Left colon (tissue), 2 donors: Measurements from ENCODE around the gene ZCCHC3. TPM values are rescaled to one million over a fixed set of nuclear protein-coding genes. Genes with fewer than 3 reads are reported as not detected.
"Not testable (repeated sequence)": the region's sequence is repeated elsewhere in the genome, so short reads cannot be mapped to it uniquely, and the experiment has no call there.

Experiments
- ATAC-seq: fragments of 200-7000 bp; cut with Tn5 transposase; one replicate; pipeline ENCODE4 v1.9.1; 2020; ENCODE audit warnings: mild to moderate bottlenecking, moderate library complexity
- DNase-seq, 2 donors: peaks; one replicate each; pipeline ENCODE4 v3.0.0-alpha.2; 2020
- intact Hi-C, 2 donors: fragments of 100-400 bp; cut with DNase I in 1 of 2; cut with micrococcal nuclease in 1 of 2; formaldehyde crosslinking; loops; one replicate each; pipeline versions ENCODE4 v1.11.2 to v1.14.0; 2022; cut with DNase I, micrococcal nuclease
- long read RNA-seq: library from polyadenylated mRNA; unstranded; transcript quantifications from one replicate; pipeline ENCODE4 v2.0.0, GENCODE V29; 2021
- total RNA-seq, 2 donors: library from RNA; stranded (reverse); fragmentation: NEBNext Ultra II Directional; extraction: Animal tissue kit (Norgen Biotek cat#: 25700); gene quantifications; one replicate each; pipeline ENCODE4 v1.2.1, GENCODE V29; 2021
- donor health status: DM: no; HTN: no; CAD: no.
- donor health status: DM: yes; HTN: yes; CAD: no.

The ZCCHC3 gene, protein sequence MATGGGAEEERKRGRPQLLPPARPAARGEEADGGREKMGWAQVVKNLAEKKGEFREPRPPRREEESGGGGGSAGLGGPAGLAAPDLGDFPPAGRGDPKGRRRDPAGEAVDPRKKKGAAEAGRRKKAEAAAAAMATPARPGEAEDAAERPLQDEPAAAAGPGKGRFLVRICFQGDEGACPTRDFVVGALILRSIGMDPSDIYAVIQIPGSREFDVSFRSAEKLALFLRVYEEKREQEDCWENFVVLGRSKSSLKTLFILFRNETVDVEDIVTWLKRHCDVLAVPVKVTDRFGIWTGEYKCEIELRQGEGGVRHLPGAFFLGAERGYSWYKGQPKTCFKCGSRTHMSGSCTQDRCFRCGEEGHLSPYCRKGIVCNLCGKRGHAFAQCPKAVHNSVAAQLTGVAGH
- total RNA-seq: 10 to 100 TPM; 10.2 to 13.0 TPM
- long read RNA-seq, transcript ZCCHC3-201 (1 exons, 3,354 nt): major isoform, 12 of 12 reads
- long read RNA-seq, partial matches to known transcripts: 0 of 12 reads
- long read RNA-seq, other reads (novel, unspliced or antisense): 0 of 12 reads

DNA sequence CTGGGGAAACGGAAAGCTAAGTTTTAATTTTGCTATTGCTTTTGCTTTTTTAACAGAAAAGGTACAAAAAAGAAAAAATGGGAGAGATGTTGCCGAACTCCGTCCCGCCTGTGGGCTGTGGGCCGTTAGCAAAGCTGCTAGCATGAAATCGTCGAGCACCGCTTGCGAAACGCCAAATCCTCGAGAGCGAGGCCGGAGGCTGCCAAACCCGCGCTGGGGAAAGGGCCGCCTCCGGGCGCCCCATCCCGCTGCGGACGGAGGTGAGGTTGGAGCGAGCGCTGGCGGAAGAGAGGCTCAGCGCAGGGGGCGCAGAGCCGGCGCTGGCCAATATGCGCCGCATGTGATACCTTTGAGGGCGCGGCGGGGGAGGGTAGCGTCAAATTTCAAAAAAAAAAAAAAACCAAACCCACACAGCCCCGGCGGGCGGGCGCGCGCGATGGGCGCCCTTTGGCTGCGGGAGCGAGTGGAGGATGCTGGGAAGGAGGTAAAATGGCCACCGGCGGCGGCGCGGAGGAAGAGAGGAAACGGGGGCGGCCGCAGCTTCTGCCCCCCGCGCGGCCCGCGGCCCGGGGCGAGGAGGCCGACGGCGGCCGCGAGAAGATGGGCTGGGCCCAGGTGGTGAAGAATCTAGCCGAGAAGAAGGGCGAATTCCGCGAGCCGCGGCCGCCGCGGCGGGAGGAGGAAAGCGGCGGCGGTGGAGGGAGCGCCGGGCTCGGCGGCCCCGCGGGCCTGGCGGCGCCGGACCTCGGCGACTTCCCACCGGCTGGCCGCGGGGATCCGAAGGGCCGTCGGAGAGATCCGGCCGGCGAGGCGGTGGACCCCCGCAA lies at the start of gene ZCCHC3:
Gene ZCCHC3, plus strand, starts transcription at position 473 of the 827 bp plus-strand sequence. Its CDS starts 17 bp downstream, at position 490.
- DNase-seq: peak; percentile 83 to 87
- intact Hi-C loops: no loop called here
- peak; percentile 73 for ATAC-seq

DNA sequence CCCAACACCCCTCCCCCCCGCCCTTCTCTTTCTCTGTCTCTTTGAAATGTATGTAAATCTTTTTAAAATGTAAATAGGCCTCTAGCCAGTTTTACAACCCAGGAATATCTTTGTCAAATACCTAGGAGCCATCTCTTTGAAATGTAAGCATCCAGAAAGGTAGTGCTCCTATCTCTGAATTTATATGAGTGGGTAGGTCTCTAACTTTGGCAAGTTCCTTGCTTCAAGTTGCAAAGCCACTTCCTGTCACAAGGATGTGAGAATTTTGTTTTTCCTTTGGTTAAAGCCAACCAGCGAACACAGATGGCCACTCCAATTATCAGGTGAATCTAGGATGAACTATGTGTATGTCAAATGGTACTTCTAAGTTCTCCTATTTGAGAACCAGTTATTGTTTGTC lies 46.0 kb upstream of the ZCCHC3 start:
- ATAC-seq: no peak
- DNase-seq: no peak
- intact Hi-C loops: no loop called here

DNA sequence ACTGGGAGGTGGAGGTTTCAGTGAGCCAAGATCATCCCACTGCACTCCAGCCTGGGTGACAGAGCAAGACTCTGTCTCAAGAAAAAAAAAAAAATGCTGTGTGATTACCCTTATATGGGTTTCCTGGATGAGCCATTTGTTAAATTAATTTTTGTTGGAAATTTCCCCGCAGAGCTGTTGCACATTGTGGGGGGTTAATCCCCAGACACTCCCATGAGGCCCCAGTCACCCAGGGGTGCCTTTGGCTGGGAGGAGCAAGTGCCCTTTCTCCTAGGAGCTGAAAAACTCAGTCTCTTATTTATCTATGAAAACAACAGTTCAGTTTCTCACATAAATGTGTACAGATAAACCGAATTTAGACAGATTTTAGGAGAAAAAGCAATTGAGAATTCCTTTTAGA lies 44.6 kb upstream of the ZCCHC3 start:
- intact Hi-C loops: no loop called here
- DNase-seq: no peak
- ATAC-seq: no peak

DNA sequence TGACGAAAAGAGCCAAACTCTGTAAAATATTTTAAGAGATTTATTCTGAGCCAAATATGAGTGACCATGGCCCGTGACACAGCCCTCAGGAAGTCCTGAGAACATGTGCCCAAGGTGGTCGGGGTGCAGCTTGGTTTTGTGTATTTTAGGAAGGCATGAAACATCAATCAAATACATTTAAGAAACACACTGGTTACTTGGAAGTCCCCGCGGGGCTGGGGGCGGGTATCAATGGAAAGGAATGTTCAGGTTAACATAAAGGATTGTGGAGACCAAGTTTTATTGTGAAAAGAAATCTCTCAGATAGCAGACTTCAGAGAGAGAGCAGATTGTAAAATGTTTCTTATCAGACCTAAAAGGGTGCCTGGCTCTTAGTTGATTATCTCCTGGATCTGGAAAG lies 43.9 kb upstream of the ZCCHC3 start:
- intact Hi-C loops, ATAC-seq, DNase-seq: not testable (repeated sequence)

DNA sequence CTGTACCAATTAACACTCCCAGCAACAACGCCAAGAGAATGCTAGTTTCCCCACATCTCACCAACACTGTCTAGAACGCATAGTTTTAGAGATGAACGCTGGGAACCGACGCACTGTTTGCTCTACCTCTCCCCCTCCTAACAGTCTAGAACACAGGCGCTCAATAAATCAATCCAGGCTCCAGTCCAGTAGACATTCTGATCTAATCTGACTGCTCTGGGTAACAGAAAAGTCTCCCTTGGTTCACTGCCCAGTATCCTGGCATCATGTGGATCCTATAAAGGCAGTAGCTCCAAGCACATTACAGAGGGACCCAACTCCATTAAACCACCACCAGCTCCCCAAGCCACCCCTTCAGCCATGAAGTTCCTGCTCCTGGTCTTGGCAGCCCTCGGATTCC lies 40.0 kb upstream of the ZCCHC3 start, which contains the start of gene DEFB132:
Gene DEFB132, plus strand, starts transcription at position 306 of the 400 bp plus-strand sequence. Its CDS starts 55 bp downstream, at position 361.
- no peak for DNase-seq
- intact Hi-C loops: no loop called here
- ATAC-seq: no peak

DNA sequence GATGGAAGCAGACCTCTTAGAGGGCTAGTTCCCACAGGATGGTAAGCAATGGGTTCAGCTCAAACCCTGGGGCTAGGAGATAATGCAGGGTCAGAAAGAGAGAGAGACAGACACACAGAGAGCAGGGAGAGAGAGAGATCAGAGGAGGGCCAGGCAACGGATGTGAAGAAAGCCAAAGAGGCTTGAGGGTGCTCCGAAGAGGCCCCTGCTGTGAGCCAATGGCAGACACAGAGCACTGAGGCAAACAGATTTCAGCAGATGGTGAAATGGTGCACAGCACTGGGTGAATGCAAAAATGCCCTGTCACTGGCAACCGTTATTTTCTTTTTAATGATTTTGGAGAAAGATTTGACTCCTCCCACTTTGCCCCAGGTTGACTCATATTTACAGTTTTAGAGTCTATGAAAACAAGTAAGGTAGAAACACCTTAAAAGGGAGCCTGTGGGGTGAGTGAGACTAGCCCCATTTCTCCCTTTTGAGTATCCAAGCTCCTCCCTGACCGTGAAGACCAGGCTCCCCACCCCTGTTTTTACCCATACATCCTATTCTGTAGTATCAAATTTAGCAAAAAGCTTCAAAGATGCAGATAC lies 39.0 kb upstream of the ZCCHC3 start:
- DNase-seq: no peak
- intact Hi-C loops: no loop called here

DNA sequence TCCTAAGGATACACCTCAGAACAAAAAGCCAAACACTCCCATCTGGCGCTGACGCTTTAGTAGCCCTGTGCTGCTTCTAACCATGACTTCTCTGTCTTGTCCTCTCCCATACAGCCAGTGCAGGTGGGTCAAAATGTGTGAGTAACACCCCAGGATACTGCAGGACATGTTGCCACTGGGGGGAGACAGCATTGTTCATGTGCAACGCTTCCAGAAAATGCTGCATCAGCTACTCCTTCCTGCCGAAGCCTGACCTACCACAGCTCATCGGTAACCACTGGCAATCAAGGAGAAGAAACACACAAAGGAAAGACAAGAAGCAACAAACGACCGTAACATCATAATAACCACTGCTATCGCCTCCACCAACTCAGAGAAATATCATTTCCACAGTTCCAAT lies 38.4 kb upstream of the ZCCHC3 start:
- ATAC-seq (no peak), DNase-seq (no peak)
- intact Hi-C loops: no loop called here

More for the DNA sequence above, 39.0 kb upstream of the ZCCHC3 start:
- no peak for ATAC-seq

DNA sequence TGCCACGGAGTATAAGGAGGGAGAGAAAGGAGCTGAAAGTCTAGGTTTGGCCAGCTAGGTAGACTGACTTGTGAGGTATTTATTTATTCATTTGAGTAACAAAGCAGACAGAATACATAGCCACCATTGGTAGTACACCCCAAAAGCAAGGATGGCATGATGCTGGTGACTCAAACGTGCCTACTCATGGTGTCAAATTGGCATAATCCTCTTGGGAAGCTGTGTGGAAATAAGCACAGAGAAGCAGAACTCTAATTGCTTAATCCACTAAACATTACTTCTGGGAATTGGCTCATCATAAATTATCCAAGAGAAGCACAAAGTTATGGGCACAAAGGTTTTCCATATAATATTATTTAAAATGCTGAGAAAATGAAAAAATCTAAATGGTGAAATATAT lies 37.4 kb upstream of the ZCCHC3 start:
- ATAC-seq: no peak
- no peak for DNase-seq
- intact Hi-C loops: no loop called here

DNA sequence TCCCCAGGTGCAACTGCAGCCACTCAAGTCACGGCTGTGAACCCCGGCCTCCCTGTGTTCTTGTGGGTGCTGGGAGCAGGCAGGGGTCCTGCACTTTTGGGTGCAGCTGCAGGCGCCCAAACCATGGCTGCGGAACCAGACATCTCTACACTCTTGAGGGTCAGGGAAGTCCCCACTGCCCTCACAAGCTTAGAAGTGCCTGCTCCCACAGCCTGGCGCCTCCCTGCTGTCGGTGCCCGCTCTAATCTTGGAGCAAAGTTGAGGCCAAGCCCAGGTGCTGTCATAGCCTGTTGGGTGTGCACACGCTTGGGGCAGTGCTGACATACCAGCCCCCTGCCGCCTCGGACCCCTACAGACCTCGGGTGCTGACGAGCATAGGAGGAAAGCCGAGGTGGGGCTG lies 33.7 kb upstream of the ZCCHC3 start:
- intact Hi-C loops: no loop called here
- DNase-seq: no peak

DNA sequence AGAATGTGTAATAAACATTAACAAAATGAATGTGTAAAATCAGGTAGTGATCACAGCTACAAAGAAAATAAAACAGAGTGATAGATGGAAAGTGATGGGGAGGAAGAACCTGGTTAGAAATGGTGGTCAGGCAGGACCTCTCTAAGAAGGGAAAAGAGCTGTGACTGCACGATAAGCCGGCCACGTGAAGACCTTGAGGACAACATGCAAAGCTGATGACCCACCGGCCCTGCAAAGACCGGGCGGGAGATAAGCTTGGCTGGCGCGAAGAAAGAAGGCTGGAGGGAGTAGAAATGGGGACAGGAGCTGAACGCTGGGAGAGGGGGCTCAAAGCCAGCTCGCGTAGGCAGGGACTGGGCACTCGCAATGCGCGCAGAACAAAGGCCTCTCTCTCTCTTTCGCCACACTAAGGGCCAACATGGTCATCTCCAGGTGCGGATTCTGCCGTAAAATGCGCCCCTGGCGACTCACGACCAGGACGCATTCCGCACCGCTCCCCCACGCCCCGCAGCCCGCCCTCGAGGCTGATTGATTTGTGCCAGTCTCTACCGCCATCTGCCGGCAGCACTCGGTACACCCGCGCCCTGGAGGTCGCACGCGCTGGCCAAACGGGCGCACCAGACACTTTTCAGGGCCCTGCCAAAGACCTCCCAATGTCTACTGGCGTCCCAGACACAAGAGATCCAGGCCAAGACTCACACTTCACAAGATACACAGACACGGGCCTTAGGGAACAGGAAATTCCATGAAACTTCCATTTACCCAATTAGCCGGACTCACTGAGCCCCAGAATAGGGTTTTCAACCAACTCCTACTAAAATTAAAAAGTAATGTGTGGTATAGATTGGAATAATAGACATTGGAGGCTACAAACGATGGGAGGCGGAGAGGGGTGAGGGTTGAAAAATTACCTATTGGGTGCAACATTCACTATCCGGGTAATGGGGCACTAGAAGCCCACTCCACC lies 30.5 kb upstream of the ZCCHC3 start:
- peak; percentile 79 to 91 for DNase-seq
- peak; percentile 94 for ATAC-seq
- intact Hi-C loops: no loop called here

More for the DNA sequence above, 33.7 kb upstream of the ZCCHC3 start:
- ATAC-seq: no peak

DNA sequence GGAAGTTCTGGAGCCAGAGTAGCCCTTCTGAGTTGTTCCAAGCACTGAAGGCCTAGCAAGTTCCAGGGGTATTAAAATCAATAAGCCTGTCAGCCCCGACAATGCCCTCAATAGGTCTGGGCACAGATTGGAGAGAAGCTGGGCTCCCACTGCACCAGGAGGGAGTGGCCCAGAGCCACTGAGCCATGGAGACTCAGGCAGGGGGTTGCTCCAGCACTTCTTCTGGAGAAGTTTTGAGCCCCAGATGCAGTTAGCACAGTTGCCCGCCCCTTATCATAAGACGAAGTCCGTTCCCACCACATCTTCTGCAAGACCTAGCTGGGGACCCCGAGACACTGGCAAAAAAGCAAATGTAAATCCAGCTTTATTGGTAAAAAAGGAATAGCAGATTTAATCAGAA lies 26.9 kb upstream of the ZCCHC3 start:
- intact Hi-C loops: no loop called here
- no peak for ATAC-seq
- DNase-seq: no peak

DNA sequence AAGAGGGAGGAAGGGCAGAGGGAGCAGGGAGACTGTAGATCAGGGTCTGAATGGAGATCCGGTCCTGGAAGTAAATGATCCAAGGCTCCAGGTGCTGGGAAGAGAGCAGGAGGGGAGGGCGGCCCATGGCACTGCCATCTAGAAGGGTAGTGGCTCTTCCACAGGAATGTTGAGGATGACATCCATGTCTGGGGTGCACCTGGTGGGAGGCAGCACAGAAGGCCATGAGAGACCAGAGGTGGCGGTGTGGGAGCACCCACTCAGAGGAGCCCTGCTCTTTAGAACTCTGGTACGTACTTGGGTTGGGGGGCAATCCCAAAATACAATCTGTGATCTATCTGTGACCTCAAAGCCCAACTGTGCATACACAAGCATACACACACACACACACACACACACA lies 26.3 kb upstream of the ZCCHC3 start:
- DNase-seq: no peak
- intact Hi-C loops: no loop called here
- ATAC-seq: no peak

DNA sequence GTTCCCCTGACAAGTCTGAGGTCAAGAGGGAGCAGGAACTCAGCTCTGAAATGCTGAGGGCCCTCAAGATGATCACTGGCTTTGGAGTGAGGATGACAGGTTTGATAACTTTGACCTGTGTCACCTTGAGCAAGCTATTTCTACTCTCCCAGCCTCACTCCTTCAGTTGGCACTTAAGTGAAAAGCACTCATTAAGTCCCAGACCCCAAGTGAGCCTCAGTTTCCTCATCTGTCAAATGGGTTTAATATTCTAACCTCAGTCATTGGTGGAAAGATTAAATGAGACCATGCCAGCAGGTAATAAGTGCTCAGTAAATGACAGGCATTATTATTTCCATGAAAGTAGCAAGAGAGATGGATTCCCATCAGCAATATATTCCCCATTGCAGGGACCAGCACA lies 25.8 kb upstream of the ZCCHC3 start:
- ATAC-seq: no peak
- no peak for DNase-seq
- intact Hi-C loops: no loop called here

DNA sequence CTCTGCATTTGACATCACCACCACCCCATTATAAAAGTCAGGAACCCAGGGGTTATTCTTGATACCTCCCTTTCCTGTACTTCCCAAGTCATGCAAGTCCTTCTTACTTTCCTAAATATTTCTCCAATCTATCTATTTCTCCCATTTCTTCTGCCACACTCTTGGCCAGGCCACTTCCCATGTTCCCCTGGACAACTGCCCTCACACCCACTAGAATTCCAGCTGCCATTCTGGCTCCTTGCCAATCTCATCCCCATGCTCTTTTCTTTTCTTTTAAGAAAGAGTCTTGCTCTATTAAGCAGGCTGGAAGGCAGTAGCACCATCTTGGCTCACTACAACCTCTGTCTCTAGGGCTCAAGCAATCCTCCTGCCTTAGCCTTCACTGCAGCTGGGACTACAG lies 24.7 kb upstream of the ZCCHC3 start:
- intact Hi-C loops: no loop called here
- no peak for ATAC-seq
- DNase-seq: no peak

DNA sequence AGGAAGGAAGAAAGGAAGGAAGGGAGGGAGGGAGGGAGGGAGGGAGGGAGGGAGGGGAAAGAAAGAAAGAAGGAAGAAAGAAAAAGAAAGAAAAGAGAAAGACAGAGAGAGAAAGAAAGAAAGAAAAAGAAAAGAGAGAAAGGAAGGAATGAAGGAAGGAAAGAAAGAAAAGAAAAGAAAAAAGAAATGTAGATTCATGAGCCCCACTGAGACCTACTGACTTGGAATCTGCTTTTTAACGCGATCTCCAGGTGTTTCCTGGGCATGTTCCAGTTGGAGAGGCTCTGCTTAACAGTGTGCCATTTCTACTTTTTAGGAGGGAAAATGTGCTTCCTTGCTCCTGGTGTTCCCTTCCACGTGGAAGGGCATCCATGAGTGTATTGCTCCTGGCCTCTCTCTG lies 23.5 kb upstream of the ZCCHC3 start:
- intact Hi-C loops: no loop called here
- ATAC-seq: no peak
- DNase-seq: no peak

DNA sequence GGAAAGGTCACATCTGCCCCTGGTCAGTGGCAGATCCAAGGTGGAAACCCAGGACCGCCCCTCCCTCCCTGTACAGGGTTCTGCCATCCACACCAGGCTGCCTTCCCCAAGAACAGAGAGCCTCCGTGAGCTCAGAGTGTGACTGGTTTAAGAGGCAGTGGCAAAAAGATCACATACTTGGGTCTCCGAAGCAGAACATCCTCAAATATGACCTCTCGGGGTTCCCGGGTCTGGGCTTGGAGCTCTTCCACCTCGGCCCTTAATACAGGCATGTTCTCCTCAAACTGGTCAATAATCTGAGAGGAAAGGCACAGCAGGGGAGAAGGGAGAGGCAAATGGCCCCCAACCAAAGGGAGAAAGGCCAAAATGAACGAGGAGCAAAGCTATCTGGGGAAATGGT lies 21.6 kb upstream of the ZCCHC3 start:
- intact Hi-C loops: no loop called here
- ATAC-seq: no peak
- no peak for DNase-seq

DNA sequence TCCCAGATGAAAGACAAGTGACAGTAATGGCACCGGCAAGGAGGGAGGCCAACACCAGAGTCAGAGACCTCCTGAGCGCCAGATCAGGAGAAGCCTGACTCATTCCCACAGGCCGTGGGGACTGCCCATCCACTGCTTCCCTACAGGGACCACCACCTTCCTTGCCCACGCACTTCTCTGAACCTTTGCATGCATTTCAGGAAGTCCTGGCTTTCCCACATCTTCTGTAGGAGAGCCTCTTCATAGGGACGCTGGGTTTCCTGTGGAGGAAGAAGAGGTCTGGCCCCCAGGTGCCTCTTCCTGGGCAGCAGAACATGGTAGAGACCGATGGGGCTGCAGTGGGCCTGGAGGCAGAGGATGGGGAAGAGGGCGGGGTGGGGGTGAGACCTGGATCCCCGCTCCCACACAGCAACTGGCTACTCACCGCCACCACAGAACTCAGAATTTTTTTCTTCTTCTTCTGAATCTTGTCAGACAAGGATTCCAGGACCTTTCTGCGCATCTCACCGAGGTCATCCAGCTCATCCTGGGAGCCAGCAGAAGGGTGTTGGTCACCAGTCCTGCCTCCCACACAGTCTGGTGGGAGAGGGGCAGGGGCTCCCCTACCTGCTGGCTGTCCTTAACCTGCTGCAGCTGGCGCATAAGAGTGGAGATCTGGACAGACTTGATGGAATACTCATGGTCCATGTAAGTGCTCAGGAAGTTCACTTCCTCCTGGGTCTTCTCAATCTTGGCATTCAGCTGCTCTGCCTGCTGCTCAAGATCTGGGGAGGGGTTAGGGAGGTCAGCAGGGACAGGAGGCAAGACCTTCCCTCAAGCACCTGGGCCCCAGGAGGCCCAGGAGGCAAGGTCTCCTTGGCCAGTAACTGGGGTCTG lies 20.5 kb upstream of the ZCCHC3 start:
- no peak for DNase-seq
- intact Hi-C loops: no loop called here

DNA sequence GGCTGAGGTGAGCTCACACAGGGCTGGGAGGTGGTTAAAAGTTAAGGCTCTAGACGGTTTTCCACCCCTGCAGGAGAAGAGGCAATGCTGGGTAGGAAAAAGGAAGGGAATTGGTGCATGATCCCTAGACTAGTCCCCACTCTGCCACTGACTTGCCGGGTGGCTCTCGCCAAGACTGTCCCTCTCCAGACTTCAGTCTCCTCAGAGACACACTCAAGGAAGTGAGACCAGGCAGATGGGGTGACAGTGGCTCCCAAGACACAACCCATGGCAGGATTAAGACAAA lies 19.9 kb upstream of the ZCCHC3 start:
- intact Hi-C loops: no loop called here
- ATAC-seq (no peak), DNase-seq (no peak)

More for the DNA sequence above, 20.5 kb upstream of the ZCCHC3 start:
- ATAC-seq: no peak
